Measurements from ENCODE around the gene CSNK1G1.
"Not testable (repeated sequence)": the region's sequence is repeated elsewhere in the genome, so short reads cannot be mapped to it uniquely, and the experiment has no call there.

The CSNK1G1 gene

DNA sequence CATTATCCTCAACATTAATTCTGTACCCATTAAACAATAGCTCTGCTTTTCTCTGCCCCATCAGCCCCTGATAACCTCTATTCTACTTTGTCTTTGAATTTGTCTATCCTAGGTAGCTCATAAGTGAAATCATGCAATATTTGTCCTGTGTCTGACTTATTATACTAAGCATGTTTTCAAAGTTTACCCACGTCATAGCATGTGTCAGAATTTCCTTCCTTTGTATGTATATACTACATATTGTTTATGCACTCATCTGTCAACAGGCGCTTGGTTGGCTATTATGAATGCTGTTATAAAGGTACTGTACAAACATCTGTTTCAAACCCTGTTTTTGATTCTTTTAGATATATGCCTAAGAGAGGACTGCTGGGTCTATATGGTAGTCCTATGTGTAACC lies 18.2 kb downstream of the CSNK1G1 start:
- Histone ChIP-seq H3K4me2 (no peak overlapping the region), H3K9me3 (peaks cover 4% of the 10 kb centered on the region), H3K9ac (no peak overlapping the region), H3K4me3 (no peak overlapping the region), H3K27me3 (no peaks in the 10 kb centered on the region), H3K36me3 (peaks cover 36% of the 10 kb centered on the region), H4K20me1 (no peaks in the 10 kb centered on the region), H3K4me1 (no peaks in the 10 kb centered on the region), H3K27ac (no peak overlapping the region)
- TF ChIP-seq Cebpa-rat (IDR thresholded peaks at IDR 0.05): no peak

DNA sequence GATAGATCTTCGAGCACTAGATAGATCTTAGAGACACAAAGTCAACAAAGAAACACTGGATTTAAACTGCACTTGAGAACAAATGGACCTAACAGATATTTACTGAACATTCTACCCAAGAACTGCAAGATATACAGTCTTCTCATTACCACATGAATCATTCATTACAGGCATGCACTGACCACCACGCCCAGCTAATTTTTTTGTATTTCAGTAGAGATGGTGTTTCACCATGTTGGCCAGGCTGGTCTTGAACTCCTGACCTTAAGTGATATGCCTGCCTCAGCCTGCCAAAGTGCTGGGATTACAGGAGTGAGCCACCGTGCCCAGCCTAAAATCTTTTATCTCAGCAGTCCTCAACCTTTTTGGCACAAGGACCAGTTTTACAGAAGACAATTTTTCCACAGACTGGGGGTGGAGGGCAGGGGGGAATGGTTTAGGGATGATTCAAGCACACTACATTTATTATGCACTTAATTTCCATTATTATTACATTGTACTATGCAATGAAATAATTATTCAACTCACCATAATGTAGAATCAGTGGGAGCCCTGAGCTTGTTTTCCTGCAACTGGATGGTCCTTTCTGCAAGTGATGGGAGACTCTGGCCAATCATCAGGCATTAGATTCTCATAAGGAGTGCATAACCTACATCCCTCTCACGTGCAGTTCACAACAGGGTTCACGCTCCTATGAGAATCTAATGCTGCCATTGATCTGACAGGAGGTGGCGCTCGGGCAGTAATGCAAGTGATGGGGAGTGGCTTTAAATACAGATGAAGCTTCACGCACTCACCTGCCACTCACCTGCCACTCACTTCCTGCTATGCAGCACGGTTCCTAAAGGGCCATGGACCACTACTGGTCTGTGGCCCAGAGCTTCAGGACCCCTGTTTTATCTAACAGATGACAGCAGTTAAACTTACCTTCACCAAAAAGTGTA lies 21.7 kb downstream of the CSNK1G1 start:
- Histone ChIP-seq H4K20me1 (no peaks in the 10 kb centered on the region), H3K27ac (no peak overlapping the region), H3K9me3 (peaks cover 5% of the 10 kb centered on the region), H3K27me3 (no peaks in the 10 kb centered on the region), H3K4me2 (no peak overlapping the region), H3K36me3 (peaks cover 15% of the 10 kb centered on the region), H3K9ac (no peak overlapping the region), H3K4me3 (no peak overlapping the region), H3K4me1 (no peaks in the 10 kb centered on the region)
- TF ChIP-seq Cebpa-rat (IDR thresholded peaks at IDR 0.05): no peak

DNA sequence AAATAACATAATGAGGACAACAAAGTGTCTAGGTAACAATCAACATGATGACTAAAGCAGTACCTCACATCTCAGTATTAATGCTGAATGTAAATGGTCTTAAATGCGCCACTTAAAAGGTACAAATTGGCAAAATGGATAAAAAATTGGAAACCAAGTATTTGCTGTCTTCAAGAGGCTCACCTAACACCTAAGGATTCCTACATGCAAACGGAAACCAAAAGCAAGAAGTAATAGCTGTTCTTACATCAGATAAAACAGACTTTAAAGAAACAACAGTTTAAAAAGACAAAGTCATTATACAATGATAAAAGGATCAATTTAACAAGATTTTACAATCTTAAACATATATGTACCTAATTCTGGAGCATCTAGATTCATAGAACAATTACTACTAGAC lies 22.5 kb downstream of the CSNK1G1 start:
- Histone ChIP-seq H3K9me3 (peaks cover 5% of the 10 kb centered on the region), H3K27ac (no peak overlapping the region), H3K9ac (no peak overlapping the region), H3K4me2 (no peak overlapping the region), H3K4me3 (no peak overlapping the region), H3K27me3 (no peaks in the 10 kb centered on the region), H4K20me1 (no peaks in the 10 kb centered on the region), H3K36me3 (peaks cover 15% of the 10 kb centered on the region), H3K4me1 (no peaks in the 10 kb centered on the region)
- TF ChIP-seq Cebpa-rat (IDR thresholded peaks at IDR 0.05): no peak

DNA sequence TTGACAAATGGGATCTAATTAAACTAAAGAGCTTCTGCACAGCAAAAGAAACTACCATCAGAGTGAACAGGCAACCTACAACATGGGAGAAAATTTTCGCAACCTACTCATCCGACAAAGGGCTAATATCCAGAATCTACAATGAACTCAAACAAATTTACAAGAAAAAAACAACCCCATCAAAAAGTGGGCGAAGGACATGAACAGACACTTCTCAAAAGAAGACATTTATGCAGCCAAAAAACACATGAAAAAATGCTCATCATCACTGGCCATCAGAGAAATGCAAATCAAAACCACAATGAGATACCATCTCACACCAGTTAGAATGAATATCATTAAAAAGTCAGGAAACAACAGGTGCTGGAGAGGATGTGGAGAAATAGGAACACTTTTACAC lies 24.3 kb downstream of the CSNK1G1 start:
- not testable (repeated sequence) for H4K20me1 ChIP-seq, H3K27me3 ChIP-seq, H3K9me3 ChIP-seq, H3K4me3 ChIP-seq, H3K9ac ChIP-seq, H3K27ac ChIP-seq, H3K4me2 ChIP-seq, H3K4me1 ChIP-seq
- peaks cover 15% of the 10 kb centered on the region for H3K36me3 ChIP-seq

- H4K20me1 ChIP-seq: peaks cover 12% of the 10 kb centered on the region; the same call in 1 of the 2 replicates
- H3K9ac ChIP-seq, H3K27ac ChIP-seq, H3K9me3 ChIP-seq, H3K36me3 ChIP-seq, H3K4me3 ChIP-seq, H3K4me1 ChIP-seq, H3K27me3 ChIP-seq, H3K4me2 ChIP-seq: not testable (repeated sequence)
Measured at GRCh38 chr15:64326975-64327374, 29.0 kb downstream of the CSNK1G1 start.

- H3K36me3 ChIP-seq, H3K27ac ChIP-seq, H3K27me3 ChIP-seq, H3K4me1 ChIP-seq, H3K4me3 ChIP-seq, H3K9ac ChIP-seq, H3K4me2 ChIP-seq, H3K9me3 ChIP-seq: not testable (repeated sequence)
- peaks cover 12% of the 10 kb centered on the region; the same call in 1 of the 2 replicates for H4K20me1 ChIP-seq
Measured at GRCh38 chr15:64326458-64326857, 29.5 kb downstream of the CSNK1G1 start.

DNA sequence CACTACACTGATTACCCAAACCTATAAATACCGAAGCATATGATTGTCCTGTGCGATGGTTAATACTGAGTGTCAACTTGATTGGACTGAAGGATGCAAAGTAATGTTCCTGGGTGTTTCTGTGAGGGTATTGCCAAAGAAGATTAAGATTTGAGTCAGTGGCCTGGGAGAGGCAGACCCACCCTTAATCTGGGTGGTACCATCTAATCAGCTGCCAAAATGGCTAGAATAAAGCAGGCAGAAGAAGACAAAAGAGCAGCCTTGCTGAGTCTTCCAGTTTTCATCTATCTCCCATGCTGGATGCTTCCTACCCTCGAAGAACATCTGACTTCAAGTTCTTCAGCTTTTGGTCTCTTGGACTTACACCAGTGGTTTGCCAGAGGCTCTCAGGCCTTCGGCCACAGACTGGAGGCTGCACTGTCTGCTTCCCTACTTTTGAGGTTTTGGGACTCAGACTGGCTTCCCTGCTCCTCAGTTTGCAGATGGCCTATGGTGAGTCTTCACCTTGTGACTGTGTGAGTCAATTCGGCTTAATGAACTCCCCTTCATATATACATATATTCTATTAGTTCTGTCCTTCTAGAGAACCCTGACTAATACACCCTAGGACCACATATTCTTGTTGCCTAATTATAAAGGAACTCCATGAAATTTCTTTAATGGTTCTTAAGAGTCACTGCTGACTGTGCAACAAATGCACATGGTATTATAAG lies 31.7 kb downstream of the CSNK1G1 start:
- Histone ChIP-seq H3K4me2 (no peak overlapping the region), H3K9me3 (no peaks in the 10 kb centered on the region), H3K36me3 (no peaks in the 10 kb centered on the region)

DNA sequence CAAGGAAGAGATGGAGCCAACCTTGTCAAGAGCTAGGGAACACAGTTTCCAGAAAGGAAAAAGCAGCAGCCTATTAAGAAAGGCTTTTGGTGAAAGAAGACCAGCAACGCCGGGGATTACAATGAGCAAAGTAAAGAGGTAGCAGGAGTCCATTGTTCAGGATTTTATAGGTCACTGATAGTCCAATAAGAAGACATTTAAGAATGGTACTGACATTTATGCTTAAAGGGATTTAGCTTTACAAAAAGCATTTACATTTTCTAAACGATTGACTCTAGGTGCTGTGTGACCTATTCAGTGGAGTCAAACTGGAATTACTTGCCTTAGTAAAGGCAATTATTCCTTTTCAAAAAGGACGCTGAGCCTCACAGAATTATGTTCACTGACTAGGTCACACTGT lies 40.8 kb downstream of the CSNK1G1 start:
- Histone ChIP-seq H3K36me3 (no peaks in the 10 kb centered on the region), H3K4me1 (no peaks in the 10 kb centered on the region), H4K20me1 (peaks cover 29% of the 10 kb centered on the region), H3K9ac (no peak overlapping the region), H3K4me2 (no peak overlapping the region), H3K27ac (no peak overlapping the region), H3K27me3 (no peaks in the 10 kb centered on the region), H3K4me3 (no peak overlapping the region), H3K9me3 (0 out of 2 replicates have a peak, but pooled peaks cover 5% of the 10 kb centered on the region)
- no peak for TF ChIP-seq Cebpa-rat (IDR thresholded peaks at IDR 0.05)

More for the DNA sequence above, 31.7 kb downstream of the CSNK1G1 start:
- H3K27me3 ChIP-seq: no peaks in the 10 kb centered on the region
- H4K20me1 ChIP-seq: peaks cover 12% of the 10 kb centered on the region; the same call in 1 of the 2 replicates
- H3K4me3 ChIP-seq: no peak overlapping the region
- no peak for TF ChIP-seq Cebpa-rat (IDR thresholded peaks at IDR 0.05)
- H3K4me1 ChIP-seq: peaks cover 9% of the 10 kb centered on the region
- no peak overlapping the region for H3K9ac ChIP-seq
- H3K27ac ChIP-seq: no peak overlapping the region

DNA sequence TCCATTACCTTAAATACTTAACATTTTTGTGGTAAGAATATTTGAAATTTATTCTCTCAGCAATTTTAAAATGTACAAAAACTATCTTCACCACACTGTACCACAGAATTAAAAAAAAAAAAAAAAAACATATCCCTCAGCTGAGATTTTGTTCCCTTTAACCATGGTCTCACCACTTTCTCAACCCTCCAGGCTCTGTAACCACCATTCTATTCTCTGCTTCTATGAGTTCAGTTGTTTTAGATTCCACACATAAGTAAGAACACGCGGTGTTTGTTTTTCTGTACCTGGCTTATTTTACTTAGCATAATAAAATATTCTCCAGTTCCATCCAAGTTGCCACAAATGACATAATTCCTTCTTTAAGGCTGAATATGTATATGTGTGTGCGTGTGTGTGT lies 41.5 kb downstream of the CSNK1G1 start:
- Histone ChIP-seq H3K27me3 (no peaks in the 10 kb centered on the region), H3K36me3 (no peaks in the 10 kb centered on the region), H3K4me3 (no peak overlapping the region), H4K20me1 (peaks cover 29% of the 10 kb centered on the region), H3K9me3 (0 out of 2 replicates have a peak, but pooled peaks cover 5% of the 10 kb centered on the region), H3K4me2 (no peak overlapping the region), H3K9ac (no peak overlapping the region), H3K27ac (no peak overlapping the region), H3K4me1 (no peaks in the 10 kb centered on the region)
- TF ChIP-seq Cebpa-rat (IDR thresholded peaks at IDR 0.05): no peak

DNA sequence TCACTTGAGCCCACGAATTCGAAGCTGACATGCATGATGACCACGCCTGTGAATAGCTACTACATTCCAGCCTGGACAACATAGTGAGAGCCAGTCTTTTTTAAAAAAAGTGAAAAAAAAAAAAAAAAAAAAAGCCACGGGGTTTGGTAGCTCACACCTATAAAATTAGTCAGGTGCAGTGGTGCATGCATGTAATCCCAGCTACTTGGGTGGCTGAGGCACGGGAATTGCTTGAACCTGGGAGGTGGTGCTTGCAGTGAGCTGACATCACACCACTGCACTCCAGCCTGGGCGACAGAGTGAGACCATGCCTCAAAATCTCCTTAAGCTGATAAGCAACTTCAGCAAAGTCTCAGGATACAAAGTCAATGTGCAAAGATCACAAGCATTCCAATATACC lies 44.4 kb downstream of the CSNK1G1 start:
- no peak overlapping the region for H3K27ac ChIP-seq
- no peak overlapping the region for H3K9ac ChIP-seq
- TF ChIP-seq Cebpa-rat (IDR thresholded peaks at IDR 0.05): no peak
- H3K4me1 ChIP-seq: no peaks in the 10 kb centered on the region
- no peaks in the 10 kb centered on the region for H3K36me3 ChIP-seq
- peaks cover 20% of the 10 kb centered on the region for H4K20me1 ChIP-seq
- 0 out of 2 replicates have a peak, but pooled peaks cover 5% of the 10 kb centered on the region for H3K9me3 ChIP-seq
- no peak overlapping the region for H3K4me2 ChIP-seq
- H3K27me3 ChIP-seq: no peaks in the 10 kb centered on the region
- H3K4me3 ChIP-seq: no peak overlapping the region

Data from BLaER1 (cell line).